SK-N-SH (cell line): ENCODE data around the gene TGFA. TPM values are rescaled to one million over a fixed set of nuclear protein-coding genes. Genes with fewer than 3 reads are reported as not detected.

ENCODE experiments used
- CTCF ChIA-PET: fragments of 300-600, 350-600 bp; formaldehyde crosslinking; extraction: SDS; loops from one replicate; lab custom pipeline; 2021; lab: Yijun Ruan, JAX
- POLR2A ChIA-PET: fragments of 350-600 bp; sonication (Branson Sonifier 250); formaldehyde crosslinking; extraction: SDS; loops from one replicate; lab custom pipeline; 2020; ENCODE audit warnings: antibody characterized with exemption, inconsistent platforms; lab: Yijun Ruan, JAX
- DNase-seq: peaks from one replicate; pipeline ENCODE4 v3.0.0; 2012
- H2AFZ ChIP-seq: fragments of 200-600 bp; sonication (generic); 2 replicates; pipeline ENCODE4 v1.8.1; 2016; ENCODE audit warnings: antibody characterized with exemption, mild to moderate bottlenecking, low read depth
- H3F3A ChIP-seq: fragments of 200-600 bp; sonication (generic); replicated peaks from 2 replicates; pipeline ENCODE3; 2016; ENCODE audit warnings: antibody characterized with exemption, mild to moderate bottlenecking; ENCODE audit not compliant: insufficient read depth
- H3K27ac ChIP-seq, 2 experiments: fragments of 200-500 bp in 1 of 2; fragments of 200-600 bp in 1 of 2; sonication (Bioruptor generic) in 1 of 2; sonication (generic), shearing (Covaris generic) in 1 of 2; 2 replicates each; pipeline versions ENCODE4 v1.5.1 to v1.6.1; 2014 to 2016; ENCODE audit warnings: low read depth in 2 of 2, inconsistent platforms in 1 of 2, low read length in 1 of 2, mild to moderate bottlenecking in 1 of 2, mixed read lengths in 1 of 2
- H3K27me3 ChIP-seq: fragments of 200-600 bp; sonication (generic), shearing (Covaris generic); 2 replicates; pipeline ENCODE4 v1.6.1; 2016; ENCODE audit warnings: mixed run types; ENCODE audit not compliant: insufficient read depth
- H3K36me3 ChIP-seq, 2 experiments: fragments of 200-500 bp in 1 of 2; fragments of 200-600 bp in 1 of 2; sonication (Bioruptor generic) in 1 of 2; sonication (generic) in 1 of 2; replicated peaks in 1 of 2; 2 replicates each; pipeline versions ENCODE3 to v1.5.1; 2014 to 2016; ENCODE audit warnings: low read length in 1 of 2, mild to moderate bottlenecking in 1 of 2; ENCODE audit not compliant: insufficient read depth in 2 of 2, control insufficient read depth in 1 of 2
- H3K4me1 ChIP-seq, 2 experiments: fragments of 200-500 bp in 1 of 2; fragments of 200-600 bp in 1 of 2; sonication (Bioruptor generic) in 1 of 2; sonication (generic), shearing (Covaris generic) in 1 of 2; 2 replicates each; pipeline versions ENCODE4 v1.5.1 to v1.6.1; 2014 to 2016; ENCODE audit warnings: low read depth in 1 of 2, low read length in 1 of 2, mixed run types in 1 of 2; ENCODE audit not compliant: insufficient read depth in 2 of 2, control insufficient read depth in 1 of 2
- H3K4me2 ChIP-seq: fragments of 200-600 bp; sonication (generic), shearing (Covaris generic); 2 replicates; pipeline ENCODE4 v1.6.1; 2017; ENCODE audit warnings: mixed run types
- H3K4me3 ChIP-seq, 2 experiments: fragments of 200-500 bp in 1 of 2; fragments of 200-600 bp in 1 of 2; sonication (Bioruptor generic) in 1 of 2; sonication (generic), shearing (Covaris generic) in 1 of 2; 2 replicates each; pipeline versions ENCODE4 v1.5.1 to v1.8.1; 2014 to 2016; ENCODE audit warnings: low read depth in 2 of 2, inconsistent platforms in 1 of 2, low read length in 1 of 2, mild to moderate bottlenecking in 1 of 2, mixed read lengths in 1 of 2, moderate library complexity in 1 of 2
- H3K79me2 ChIP-seq: fragments of 200-600 bp; sonication (generic); 2 replicates; pipeline ENCODE4 v1.8.1; 2017; ENCODE audit warnings: mild to moderate bottlenecking; ENCODE audit not compliant: insufficient read depth
- H3K9ac ChIP-seq: fragments of 200-600 bp; sonication (generic); 2 replicates; pipeline ENCODE4 v1.6.1; 2017; ENCODE audit warnings: mixed run types
- H3K9me2 ChIP-seq: fragments of 200-600 bp; sonication (generic); 2 replicates; pipeline ENCODE4 v1.6.1; 2017; ENCODE audit warnings: mixed run types
- H3K9me3 ChIP-seq: fragments of 200-600 bp; sonication (generic); 2 replicates; pipeline ENCODE4 v1.6.1; 2017; ENCODE audit warnings: mixed run types, mild to moderate bottlenecking, moderate library complexity
- H4K20me1 ChIP-seq: fragments of 200-600 bp; sonication (generic); 2 replicates; pipeline ENCODE4 v1.6.1; 2017; ENCODE audit warnings: mild to moderate bottlenecking, mixed run types; ENCODE audit not compliant: insufficient read depth
- ELF1 ChIP-seq: IDR thresholded peaks from 2 replicates; pipeline ENCODE4 v1.4.0; 2012
- EP300 ChIP-seq, 2 experiments: IDR thresholded peaks; 2 replicates each; pipeline versions ENCODE4 v1.4.0 to v1.6.1; 2012; ENCODE audit warnings: borderline replicate concordance in 1 of 2, low read depth in 1 of 2, low read length in 1 of 2
- GABPA ChIP-seq: IDR thresholded peaks from 2 replicates; pipeline ENCODE4 v1.4.0; 2012; ENCODE audit warnings: low read depth, mild to moderate bottlenecking
- GATA2 ChIP-seq: sonication (generic); formaldehyde crosslinking; IDR thresholded peaks from 2 replicates; pipeline ENCODE4 v1.5.0; 2020; ENCODE audit warnings: mild to moderate bottlenecking, missing genetic modification reagents
- IRF3 ChIP-seq: fragments of 150-350 bp; IDR thresholded peaks from 2 replicates; pipeline ENCODE4 v1.6.1; 2016; ENCODE audit warnings: mild to moderate bottlenecking, low read depth, low read length
- JUND ChIP-seq: IDR thresholded peaks from 2 replicates; pipeline ENCODE4 v1.4.0; 2012
- MEF2A ChIP-seq: IDR thresholded peaks from 2 replicates; pipeline ENCODE4 v1.4.0; 2012; ENCODE audit warnings: low read depth, borderline replicate concordance
- MXI1 ChIP-seq: IDR thresholded peaks from 2 replicates; pipeline ENCODE4 v1.6.1; 2012; ENCODE audit warnings: mild to moderate bottlenecking, low read depth, low read length, improper control_type of control experiment
- NRF1 ChIP-seq: IDR thresholded peaks from 2 replicates; pipeline ENCODE4 v1.6.1; 2012; ENCODE audit warnings: low read depth, mild to moderate bottlenecking, low read length
- POLR2AphosphoS5 ChIP-seq: IDR thresholded peaks from 2 replicates; pipeline ENCODE4 v1.6.1; 2012; ENCODE audit warnings: low read depth, low read length
- RCOR1 ChIP-seq: fragments of 150-350 bp; IDR thresholded peaks from 2 replicates; pipeline ENCODE4 v1.6.1; 2017; ENCODE audit warnings: antibody characterized with exemption, low read length
- SIN3A ChIP-seq: IDR thresholded peaks from 2 replicates; pipeline ENCODE4 v1.6.1; 2012; ENCODE audit warnings: low read depth, mild to moderate bottlenecking, low read length, moderate library complexity, borderline replicate concordance
- SMC3 ChIP-seq: IDR thresholded peaks from 2 replicates; pipeline ENCODE4 v1.6.1; 2012; ENCODE audit warnings: low read depth, low read length, improper control_type of control experiment
- TAF1 ChIP-seq: IDR thresholded peaks from 2 replicates; pipeline ENCODE4 v1.6.1; 2012; ENCODE audit warnings: low read depth, mild to moderate bottlenecking, low read length, moderate library complexity, borderline replicate concordance
- TEAD4 ChIP-seq: IDR thresholded peaks from 2 replicates; pipeline ENCODE4 v1.4.0; 2012; ENCODE audit warnings: mild to moderate bottlenecking, borderline replicate concordance; ENCODE audit not compliant: insufficient read depth
- USF1 ChIP-seq: IDR thresholded peaks from 2 replicates; pipeline ENCODE4 v1.4.0; 2012; ENCODE audit warnings: low read depth, borderline replicate concordance
- WGBS: methylation state at CpG from one replicate; pipeline ENCODE4 v1.1.6; 2017; ENCODE audit warnings: low lambda C conversion rate; 5-methylcytosine and 5-hydroxymethylcytosine counted together
- polyA plus RNA-seq, 3 experiments: library from polyadenylated mRNA; depleted of rRNA; stranded (reverse); fragments of >200 nt; gene quantifications; 2 replicates each; pipeline ENCODE4 v1.2.3, GENCODE V29; 2012
- TF ChIP-seq, protein P1 (sequence below): IDR thresholded peaks from 2 replicates; pipeline ENCODE4 v1.4.0; 2012; ENCODE audit warnings: low read depth
- TF ChIP-seq, protein P2 (sequence below): fragments of 150-350 bp; IDR thresholded peaks from 2 replicates; pipeline ENCODE4 v1.6.1; 2017; ENCODE audit warnings: antibody characterized with exemption, low read length, low read depth, borderline replicate concordance
- TF ChIP-seq, protein P3 (sequence below): IDR thresholded peaks from 2 replicates; pipeline ENCODE4 v1.6.1; 2012; ENCODE audit warnings: mild to moderate bottlenecking, low read depth, low read length, moderate library complexity

The TGFA gene
- polyA plus RNA-seq, 1 of the 3 experiments (the other 2 are of a cell fraction): not detected

- no peak overlapping the region for H2AFZ ChIP-seq
- H3K36me3 ChIP-seq: no peaks in the 10 kb centered on the region
- H3K9me3 ChIP-seq: no peaks in the 10 kb centered on the region
- 17% methylated on average over 3 of the region's 3 CpGs for WGBS
- H4K20me1 ChIP-seq: no peaks in the 10 kb centered on the region
- H3F3A ChIP-seq: no peaks in the 10 kb centered on the region
- TF ChIP-seq RCOR1 (peak; percentile 72), TEAD4 (0 out of 2 replicates have a peak, but pooled peaks have one; percentile 12), SIN3A (no peak), POLR2AphosphoS5 (no peak), EP300 (IDR thresholded peaks at IDR 0.05; ENCODE audit: borderline replicate concordance in 1 of 2, low read depth in 1 of 2, low read length in 1 of 2) (peak in 1 of 2 experiments; percentile 73; a peak in 1 of 4 replicates), GATA2 (CRISPR knock-in tag) (peak; percentile 93)
- TF ChIP-seq, all 33 proteins: peak for 4
- no peak overlapping the region for H3K4me3 ChIP-seq
- DNase-seq: peak; percentile 37
- ChIA-PET POLR2A (no interaction called here), CTCF (interaction anchor here (0.6 to 1.6 kb wide), 3 partner anchors 13 to 190 kb away, joined by 3 to 5 read pairs (median 4); no protein-coding TSS in a partner anchor)
- H3K4me1 ChIP-seq: peaks cover 0 to 3% of the 10 kb centered on the region in 2 experiments; a peak in 2 of 4 replicates
- H3K4me2 ChIP-seq: no peak overlapping the region
- no peaks in the 10 kb centered on the region for H3K9me2 ChIP-seq
- no peaks in the 10 kb centered on the region for H3K79me2 ChIP-seq
- H3K27ac ChIP-seq: no peak overlapping the region
- H3K27me3 ChIP-seq: peaks cover 22% of the 10 kb centered on the region; the same call in 1 of the 2 replicates
- no peak overlapping the region for H3K9ac ChIP-seq
These were observed 59.2 kb downstream of the TGFA start for GRCh38 chr2:70494293-70494886.

DNA sequence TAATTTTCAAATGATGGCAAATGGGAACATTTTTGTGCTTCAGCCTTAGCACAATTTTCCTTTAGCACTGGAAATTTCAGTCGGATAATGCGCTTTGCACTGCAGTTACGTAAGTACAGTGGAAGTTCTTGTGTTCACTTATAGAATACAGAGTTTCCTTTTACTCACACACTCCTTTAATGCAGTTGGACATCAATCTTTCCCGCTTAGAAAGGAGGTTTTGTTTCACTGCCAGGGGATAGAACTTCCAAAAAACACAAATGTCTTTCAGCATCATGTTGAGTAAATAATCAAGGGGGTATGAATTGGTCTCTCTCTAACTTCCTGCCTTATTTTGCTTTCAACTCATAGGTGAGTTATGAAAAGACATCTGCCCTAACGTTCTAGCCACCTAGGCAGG, 63.2 kb downstream of the TGFA start:
- no peaks in the 10 kb centered on the region for H3K9me3 ChIP-seq
- no peaks in the 10 kb centered on the region for H3K79me2 ChIP-seq
- no peaks in the 10 kb centered on the region for H4K20me1 ChIP-seq
- H3K36me3 ChIP-seq: no peaks in the 10 kb centered on the region
- peaks cover 0 to 3% of the 10 kb centered on the region in 2 experiments; a peak in 2 of 4 replicates for H3K4me1 ChIP-seq
- WGBS: 54% methylated on average over 5 of the region's 5 CpGs
- H2AFZ ChIP-seq: no peak overlapping the region
- CTCF ChIA-PET: no interaction called here
- no peak overlapping the region for H3K27ac ChIP-seq
- H3K4me3 ChIP-seq: no peak overlapping the region
- H3K27me3 ChIP-seq: peaks cover 23% of the 10 kb centered on the region; the same call in 1 of the 2 replicates
- no peaks in the 10 kb centered on the region for H3K9me2 ChIP-seq
- H3F3A ChIP-seq: no peaks in the 10 kb centered on the region
- no peak for TF ChIP-seq USF1
- TF ChIP-seq GABPA: no peak
- TF ChIP-seq SMC3: no peak
- no peak for TF ChIP-seq TAF1
- no peak for TF ChIP-seq MXI1
- no peak for TF ChIP-seq TEAD4
- TF ChIP-seq MEF2A: no peak
- TF ChIP-seq, protein P1, sequence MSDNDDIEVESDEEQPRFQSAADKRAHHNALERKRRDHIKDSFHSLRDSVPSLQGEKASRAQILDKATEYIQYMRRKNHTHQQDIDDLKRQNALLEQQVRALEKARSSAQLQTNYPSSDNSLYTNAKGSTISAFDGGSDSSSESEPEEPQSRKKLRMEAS: no peak
- TF ChIP-seq, protein P2, sequence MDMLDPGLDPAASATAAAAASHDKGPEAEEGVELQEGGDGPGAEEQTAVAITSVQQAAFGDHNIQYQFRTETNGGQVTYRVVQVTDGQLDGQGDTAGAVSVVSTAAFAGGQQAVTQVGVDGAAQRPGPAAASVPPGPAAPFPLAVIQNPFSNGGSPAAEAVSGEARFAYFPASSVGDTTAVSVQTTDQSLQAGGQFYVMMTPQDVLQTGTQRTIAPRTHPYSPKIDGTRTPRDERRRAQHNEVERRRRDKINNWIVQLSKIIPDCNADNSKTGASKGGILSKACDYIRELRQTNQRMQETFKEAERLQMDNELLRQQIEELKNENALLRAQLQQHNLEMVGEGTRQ: no peak
- TF ChIP-seq NRF1: no peak
- no peak for TF ChIP-seq GATA2 (CRISPR knock-in tag)
- TF ChIP-seq ELF1: no peak
- TF ChIP-seq, protein P3, sequence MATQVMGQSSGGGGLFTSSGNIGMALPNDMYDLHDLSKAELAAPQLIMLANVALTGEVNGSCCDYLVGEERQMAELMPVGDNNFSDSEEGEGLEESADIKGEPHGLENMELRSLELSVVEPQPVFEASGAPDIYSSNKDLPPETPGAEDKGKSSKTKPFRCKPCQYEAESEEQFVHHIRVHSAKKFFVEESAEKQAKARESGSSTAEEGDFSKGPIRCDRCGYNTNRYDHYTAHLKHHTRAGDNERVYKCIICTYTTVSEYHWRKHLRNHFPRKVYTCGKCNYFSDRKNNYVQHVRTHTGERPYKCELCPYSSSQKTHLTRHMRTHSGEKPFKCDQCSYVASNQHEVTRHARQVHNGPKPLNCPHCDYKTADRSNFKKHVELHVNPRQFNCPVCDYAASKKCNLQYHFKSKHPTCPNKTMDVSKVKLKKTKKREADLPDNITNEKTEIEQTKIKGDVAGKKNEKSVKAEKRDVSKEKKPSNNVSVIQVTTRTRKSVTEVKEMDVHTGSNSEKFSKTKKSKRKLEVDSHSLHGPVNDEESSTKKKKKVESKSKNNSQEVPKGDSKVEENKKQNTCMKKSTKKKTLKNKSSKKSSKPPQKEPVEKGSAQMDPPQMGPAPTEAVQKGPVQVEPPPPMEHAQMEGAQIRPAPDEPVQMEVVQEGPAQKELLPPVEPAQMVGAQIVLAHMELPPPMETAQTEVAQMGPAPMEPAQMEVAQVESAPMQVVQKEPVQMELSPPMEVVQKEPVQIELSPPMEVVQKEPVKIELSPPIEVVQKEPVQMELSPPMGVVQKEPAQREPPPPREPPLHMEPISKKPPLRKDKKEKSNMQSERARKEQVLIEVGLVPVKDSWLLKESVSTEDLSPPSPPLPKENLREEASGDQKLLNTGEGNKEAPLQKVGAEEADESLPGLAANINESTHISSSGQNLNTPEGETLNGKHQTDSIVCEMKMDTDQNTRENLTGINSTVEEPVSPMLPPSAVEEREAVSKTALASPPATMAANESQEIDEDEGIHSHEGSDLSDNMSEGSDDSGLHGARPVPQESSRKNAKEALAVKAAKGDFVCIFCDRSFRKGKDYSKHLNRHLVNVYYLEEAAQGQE: no peak
- TF ChIP-seq JUND: no peak
- TF ChIP-seq IRF3: no peak
- POLR2A ChIA-PET: no interaction called here
- no peak overlapping the region for H3K9ac ChIP-seq
- no peak for DNase-seq
- H3K4me2 ChIP-seq: no peak overlapping the region
